Measurements from ENCODE around the gene PDE6G. TPM values are rescaled to one million over a fixed set of nuclear protein-coding genes. Genes with fewer than 3 reads are reported as not detected.

PDE6G gene
- total and polyA plus RNA-seq, 4 donors = 0.25 to 1.9 (median 1.3) TPM

DNA sequence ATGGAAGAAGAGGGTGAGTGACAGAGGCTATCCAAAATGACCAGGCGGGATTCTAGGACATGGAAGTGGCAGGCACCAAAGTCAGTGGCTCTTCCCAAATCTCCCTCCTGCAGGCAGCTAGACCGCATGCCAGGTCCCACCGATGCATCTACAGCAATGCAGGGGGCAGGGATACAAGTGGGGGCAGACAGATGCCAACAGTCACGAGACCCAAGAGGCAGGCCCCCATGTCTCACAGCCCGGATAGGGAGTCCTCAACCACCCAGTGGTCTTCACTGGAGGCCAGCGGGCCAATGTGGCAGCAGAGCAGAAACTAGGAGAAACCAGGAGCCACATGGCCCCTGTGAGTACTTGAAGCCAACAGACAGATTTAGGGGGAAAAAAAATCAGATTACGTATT lies 39.5 kb downstream of the PDE6G start:
- H3K36me3 ChIP-seq (ENCODE audit: control insufficient read depth in 4 of 4, insufficient read depth in 3 of 4, low read depth in 1 of 4, low read length in 3 of 4) = peaks cover 14 to 46% (median 36%) of the 10 kb centered on the region in 4 donors
- peaks cover 2 to 15% (median 9%) of the 10 kb centered on the region in 4 donors for H3K4me1 ChIP-seq (ENCODE audit: control insufficient read depth in 4 of 4, insufficient read depth in 4 of 4, low read length in 3 of 4)
- TF ChIP-seq, protein P1, sequence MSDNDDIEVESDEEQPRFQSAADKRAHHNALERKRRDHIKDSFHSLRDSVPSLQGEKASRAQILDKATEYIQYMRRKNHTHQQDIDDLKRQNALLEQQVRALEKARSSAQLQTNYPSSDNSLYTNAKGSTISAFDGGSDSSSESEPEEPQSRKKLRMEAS (IDR thresholded peaks at IDR 0.05) = no peak
- TF ChIP-seq RXRA (IDR thresholded peaks at IDR 0.05) = no peak
- TF ChIP-seq EGR1 (IDR thresholded peaks at IDR 0.05; ENCODE audit: low read depth in 2 of 2) = no peak
- TF ChIP-seq, protein P2, sequence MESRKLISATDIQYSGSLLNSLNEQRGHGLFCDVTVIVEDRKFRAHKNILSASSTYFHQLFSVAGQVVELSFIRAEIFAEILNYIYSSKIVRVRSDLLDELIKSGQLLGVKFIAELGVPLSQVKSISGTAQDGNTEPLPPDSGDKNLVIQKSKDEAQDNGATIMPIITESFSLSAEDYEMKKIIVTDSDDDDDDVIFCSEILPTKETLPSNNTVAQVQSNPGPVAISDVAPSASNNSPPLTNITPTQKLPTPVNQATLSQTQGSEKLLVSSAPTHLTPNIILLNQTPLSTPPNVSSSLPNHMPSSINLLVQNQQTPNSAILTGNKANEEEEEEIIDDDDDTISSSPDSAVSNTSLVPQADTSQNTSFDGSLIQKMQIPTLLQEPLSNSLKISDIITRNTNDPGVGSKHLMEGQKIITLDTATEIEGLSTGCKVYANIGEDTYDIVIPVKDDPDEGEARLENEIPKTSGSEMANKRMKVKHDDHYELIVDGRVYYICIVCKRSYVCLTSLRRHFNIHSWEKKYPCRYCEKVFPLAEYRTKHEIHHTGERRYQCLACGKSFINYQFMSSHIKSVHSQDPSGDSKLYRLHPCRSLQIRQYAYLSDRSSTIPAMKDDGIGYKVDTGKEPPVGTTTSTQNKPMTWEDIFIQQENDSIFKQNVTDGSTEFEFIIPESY (IDR thresholded peaks at IDR 0.05) = no peak
- TF ChIP-seq, protein P3, sequence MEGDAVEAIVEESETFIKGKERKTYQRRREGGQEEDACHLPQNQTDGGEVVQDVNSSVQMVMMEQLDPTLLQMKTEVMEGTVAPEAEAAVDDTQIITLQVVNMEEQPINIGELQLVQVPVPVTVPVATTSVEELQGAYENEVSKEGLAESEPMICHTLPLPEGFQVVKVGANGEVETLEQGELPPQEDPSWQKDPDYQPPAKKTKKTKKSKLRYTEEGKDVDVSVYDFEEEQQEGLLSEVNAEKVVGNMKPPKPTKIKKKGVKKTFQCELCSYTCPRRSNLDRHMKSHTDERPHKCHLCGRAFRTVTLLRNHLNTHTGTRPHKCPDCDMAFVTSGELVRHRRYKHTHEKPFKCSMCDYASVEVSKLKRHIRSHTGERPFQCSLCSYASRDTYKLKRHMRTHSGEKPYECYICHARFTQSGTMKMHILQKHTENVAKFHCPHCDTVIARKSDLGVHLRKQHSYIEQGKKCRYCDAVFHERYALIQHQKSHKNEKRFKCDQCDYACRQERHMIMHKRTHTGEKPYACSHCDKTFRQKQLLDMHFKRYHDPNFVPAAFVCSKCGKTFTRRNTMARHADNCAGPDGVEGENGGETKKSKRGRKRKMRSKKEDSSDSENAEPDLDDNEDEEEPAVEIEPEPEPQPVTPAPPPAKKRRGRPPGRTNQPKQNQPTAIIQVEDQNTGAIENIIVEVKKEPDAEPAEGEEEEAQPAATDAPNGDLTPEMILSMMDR (IDR thresholded peaks at IDR 0.05; ENCODE audit: low read depth, low read length, missing input control) = no peak
- TF ChIP-seq HNF4G (IDR thresholded peaks at IDR 0.05) = no peak
- TF ChIP-seq FOXA2 (IDR thresholded peaks at IDR 0.05) = no peak
- TF ChIP-seq FOXA1 (IDR thresholded peaks at IDR 0.05) = no peak
- no peak for TF ChIP-seq RAD21 (IDR thresholded peaks at IDR 0.05)
- no peak for TF ChIP-seq JUND (IDR thresholded peaks at IDR 0.05)
- TF ChIP-seq SP1 (IDR thresholded peaks at IDR 0.05) = no peak
- TF ChIP-seq HNF4A (conservative IDR thresholded peaks at IDR 0.05) = no peak
- no peak for TF ChIP-seq YY1 (IDR thresholded peaks at IDR 0.05)
- H3K9ac ChIP-seq (ENCODE audit: low read depth in 1 of 2, low read length in 2 of 2) = no peak overlapping the region
- DNase-seq (ENCODE audit: low spot score) = no peak
- WGBS = 48% methylated on average over 7 of the region's 7 CpGs
- no peak overlapping the region for H3K27ac ChIP-seq (ENCODE audit: low read depth in 1 of 2, low read length in 2 of 2)
- H3K9me3 ChIP-seq (ENCODE audit: control insufficient read depth in 4 of 4, low read length in 3 of 4) = no peaks in the 10 kb centered on the region
- H3K27me3 ChIP-seq (ENCODE audit: control insufficient read depth in 4 of 4, insufficient read depth in 4 of 4, low read length in 3 of 4) = no peaks in the 10 kb centered on the region
- H3K4me3 ChIP-seq (ENCODE audit: low read depth in 1 of 3, low read length in 3 of 3) = no peak overlapping the region

DNA sequence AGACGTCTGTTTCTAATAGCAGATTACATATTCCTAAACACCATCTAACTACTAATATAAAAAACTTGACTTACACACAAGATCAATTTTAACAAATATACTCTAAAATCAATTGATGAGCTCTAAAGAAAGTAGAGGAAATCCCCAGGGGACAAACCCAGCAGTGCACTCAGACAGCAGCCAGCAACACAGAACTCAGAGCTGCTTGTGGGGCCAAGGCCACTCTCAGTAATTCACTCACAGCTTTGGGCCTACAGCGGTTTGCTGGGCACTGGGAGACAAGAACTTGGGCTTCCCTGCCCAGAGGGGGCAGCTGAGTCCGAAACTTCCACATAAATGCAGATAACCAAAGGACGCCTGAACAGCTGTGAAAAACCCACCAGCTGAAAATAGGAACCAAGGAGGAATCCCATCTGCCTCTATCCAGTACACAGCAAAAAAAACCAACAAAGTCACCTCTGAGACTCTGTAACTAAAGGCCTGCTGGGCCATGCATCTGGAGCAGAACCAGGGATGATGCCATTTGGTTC lies 40.9 kb downstream of the PDE6G start:
- Histone ChIP-seq H3K36me3 (ENCODE audit: control insufficient read depth in 4 of 4, insufficient read depth in 3 of 4, low read depth in 1 of 4, low read length in 3 of 4) (peaks cover 9 to 33% (median 25%) of the 10 kb centered on the region in 4 donors), H3K27ac (ENCODE audit: low read depth in 1 of 2, low read length in 2 of 2) (no peak overlapping the region), H3K9ac (ENCODE audit: low read depth in 1 of 2, low read length in 2 of 2) (no peak overlapping the region), H3K4me3 (ENCODE audit: low read depth in 1 of 3, low read length in 3 of 3) (no peak overlapping the region), H3K9me3 (ENCODE audit: control insufficient read depth in 4 of 4, low read length in 3 of 4) (no peaks in the 10 kb centered on the region), H3K4me1 (ENCODE audit: control insufficient read depth in 4 of 4, insufficient read depth in 4 of 4, low read length in 3 of 4) (peaks cover 0 to 6% (median 0%) of the 10 kb centered on the region in 4 donors), H3K27me3 (ENCODE audit: control insufficient read depth in 4 of 4, insufficient read depth in 4 of 4, low read length in 3 of 4) (no peaks in the 10 kb centered on the region)
- no peak for DNase-seq (ENCODE audit: low spot score)
- TF ChIP-seq RAD21 (IDR thresholded peaks at IDR 0.05) = no peak
- TF ChIP-seq YY1 (IDR thresholded peaks at IDR 0.05) = no peak
- no peak for TF ChIP-seq NR2F2 (IDR thresholded peaks at IDR 0.05)
- WGBS = 93% methylated on average over 4 of the region's 4 CpGs

DNA sequence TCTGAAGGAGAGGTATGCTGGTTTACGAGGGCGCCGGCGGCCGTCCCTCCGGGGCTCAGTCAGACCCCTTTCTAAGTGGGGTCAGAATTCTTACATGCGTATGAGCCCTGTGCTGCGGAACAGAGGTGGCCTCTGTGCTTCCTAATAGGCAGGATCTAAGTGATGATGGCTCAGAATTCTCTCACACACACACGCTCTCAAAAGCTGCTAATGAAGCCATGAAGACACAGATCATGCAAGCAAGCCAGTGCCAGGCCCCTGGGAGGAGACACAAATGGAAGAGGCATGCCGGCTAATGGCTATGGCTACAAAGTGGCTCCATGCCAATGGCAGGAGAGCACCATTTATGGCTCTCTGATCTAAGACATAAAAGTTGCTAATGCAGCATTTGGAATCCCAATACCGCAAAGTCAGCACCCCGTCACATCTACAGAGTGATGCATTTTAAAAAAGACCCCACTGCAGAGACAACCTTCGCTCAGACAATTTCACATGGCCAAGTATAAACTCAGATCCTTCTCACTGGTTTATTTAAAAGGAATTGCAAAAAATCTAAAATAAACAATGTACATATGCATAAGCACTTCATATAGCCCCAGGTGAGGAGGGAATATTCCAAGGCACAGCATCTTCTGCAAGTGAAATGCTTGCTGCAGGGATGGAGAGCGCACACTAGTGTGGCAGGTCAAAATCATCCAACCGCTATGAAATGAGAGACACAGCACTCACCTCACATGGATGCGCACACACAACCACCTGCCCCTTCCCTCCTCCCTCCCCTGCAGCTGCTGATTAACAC lies 44.0 kb downstream of the PDE6G start:
- Histone ChIP-seq H3K4me1 (ENCODE audit: control insufficient read depth in 4 of 4, insufficient read depth in 4 of 4, low read length in 3 of 4) (peaks cover 0 to 6% (median 0%) of the 10 kb centered on the region in 4 donors), H3K27me3 (ENCODE audit: control insufficient read depth in 4 of 4, insufficient read depth in 4 of 4, low read length in 3 of 4) (no peaks in the 10 kb centered on the region), H3K9me3 (ENCODE audit: control insufficient read depth in 4 of 4, low read length in 3 of 4) (no peaks in the 10 kb centered on the region), H3K27ac (ENCODE audit: low read depth in 1 of 2, low read length in 2 of 2) (no peak overlapping the region), H3K36me3 (ENCODE audit: control insufficient read depth in 4 of 4, insufficient read depth in 3 of 4, low read depth in 1 of 4, low read length in 3 of 4) (peaks cover 11 to 59% (median 40%) of the 10 kb centered on the region in 4 donors), H3K9ac (ENCODE audit: low read depth in 1 of 2, low read length in 2 of 2) (no peak overlapping the region), H3K4me3 (ENCODE audit: low read depth in 1 of 3, low read length in 3 of 3) (no peak overlapping the region)
- DNase-seq (ENCODE audit: low spot score) = no peak
- TF ChIP-seq HNF4G (IDR thresholded peaks at IDR 0.05) = no peak
- TF ChIP-seq RAD21 (IDR thresholded peaks at IDR 0.05) = no peak
- TF ChIP-seq FOXA2 (IDR thresholded peaks at IDR 0.05) = no peak
- WGBS = 90% methylated on average over 16 of the region's 16 CpGs
